ENCODE measurements around the gene LY6G6D. TPM values are rescaled to one million over a fixed set of nuclear protein-coding genes. Genes with fewer than 3 reads are reported as not detected.

LY6G6D gene
- total RNA-seq: not detected in 2 replicates

GRCh38 chr6:31715022-31715958 lies at the start of gene LY6G6D:
Gene LY6G6D (plus strand): TSS chr6:31715348. CDS start chr6:31715356, 8 bp downstream.

GRCh38 chr6:31665501-31666336 lies 49.4 kb upstream of the LY6G6D start, which contains the start of gene CSNK2B:
Gene CSNK2B (plus strand): TSS chr6:31666080. CDS start chr6:31666832, 752 bp downstream.

GRCh38 chr6:31669676-31670075 lies 45.5 kb upstream of the LY6G6D start, which contains the start of gene LY6G5B:
Gene LY6G5B (plus strand): TSS chr6:31669976. CDS start chr6:31670951, 975 bp downstream.

DNA sequence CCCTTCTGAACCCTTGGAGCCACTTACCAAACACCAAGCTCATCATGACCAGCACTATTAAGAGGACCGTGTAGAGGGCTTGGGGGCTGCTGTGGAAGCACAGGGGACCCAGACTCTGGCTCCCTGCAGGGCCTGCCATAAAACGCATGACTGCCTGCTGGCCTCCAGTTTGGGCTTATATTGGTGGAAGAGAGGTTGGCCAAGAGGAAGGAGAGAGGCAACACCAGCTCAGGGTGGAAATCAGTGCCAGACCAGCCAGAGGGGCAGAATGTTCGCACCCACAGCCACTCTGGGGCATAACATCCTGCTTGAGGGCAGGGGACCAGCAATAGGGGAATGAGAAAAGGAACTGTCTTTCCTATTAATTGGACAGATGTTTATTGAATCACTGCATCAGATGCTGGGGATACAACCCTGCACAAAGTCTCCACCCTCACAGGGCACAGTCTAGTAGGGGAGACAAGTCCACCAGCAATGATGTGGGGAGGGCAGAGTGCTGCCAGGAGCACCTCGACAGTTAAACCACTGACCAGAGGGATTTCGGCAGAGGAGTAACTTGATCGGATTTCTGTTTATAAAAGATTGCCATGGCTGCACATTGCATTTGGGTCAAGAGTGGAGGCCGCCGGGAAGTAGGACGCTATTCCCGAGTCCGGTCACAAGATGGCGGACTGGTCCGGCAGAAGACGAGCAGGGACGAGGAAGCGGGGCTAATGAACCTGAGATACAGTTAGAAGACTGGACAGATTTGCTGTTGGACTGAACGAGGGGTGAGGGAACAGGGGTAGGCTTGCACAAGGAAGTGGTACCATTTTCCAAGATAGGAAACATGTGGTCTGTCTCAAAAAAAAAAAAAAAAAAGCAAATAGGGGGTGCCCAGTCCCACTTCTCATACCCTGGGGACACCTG lies 34.7 kb upstream of the LY6G6D start, which contains the start of gene LY6G5C:
Gene LY6G5C, minus strand, starts transcription at position 842 of the 909 bp plus-strand sequence. Its CDS starts 694 bp downstream, at position 148.

GRCh38 chr6:31702819-31703716 lies 12.1 kb upstream of the LY6G6D start, which contains the start of gene ABHD16A:
Gene ABHD16A (minus strand): TSS chr6:31703324. CDS start chr6:31703281, 43 bp downstream.

DNA sequence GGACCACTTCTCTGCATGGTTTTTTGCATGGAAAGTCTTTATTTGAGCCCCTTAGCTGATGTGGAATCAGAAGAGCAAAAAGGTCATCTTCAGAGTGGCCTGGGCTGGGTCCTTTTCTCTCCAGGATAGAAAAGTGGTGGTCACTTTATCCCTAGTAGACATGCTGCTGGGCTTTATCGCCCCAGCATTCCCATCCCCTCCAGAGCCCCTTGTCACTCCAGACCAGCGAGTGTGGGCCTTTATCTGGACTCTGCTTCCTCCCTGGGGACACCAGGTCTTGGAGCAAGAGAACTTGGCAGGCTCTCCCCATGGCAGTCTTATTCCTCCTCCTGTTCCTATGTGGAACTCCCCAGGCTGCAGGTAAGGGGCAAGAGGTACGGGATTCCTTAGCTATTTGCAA lies 8.5 kb upstream of the LY6G6D start, which contains the start of gene LY6G6F:
Gene LY6G6F, plus strand, starts transcription at position 268 of the 400 bp plus-strand sequence. Its CDS starts 41 bp downstream, at position 309.

DNA sequence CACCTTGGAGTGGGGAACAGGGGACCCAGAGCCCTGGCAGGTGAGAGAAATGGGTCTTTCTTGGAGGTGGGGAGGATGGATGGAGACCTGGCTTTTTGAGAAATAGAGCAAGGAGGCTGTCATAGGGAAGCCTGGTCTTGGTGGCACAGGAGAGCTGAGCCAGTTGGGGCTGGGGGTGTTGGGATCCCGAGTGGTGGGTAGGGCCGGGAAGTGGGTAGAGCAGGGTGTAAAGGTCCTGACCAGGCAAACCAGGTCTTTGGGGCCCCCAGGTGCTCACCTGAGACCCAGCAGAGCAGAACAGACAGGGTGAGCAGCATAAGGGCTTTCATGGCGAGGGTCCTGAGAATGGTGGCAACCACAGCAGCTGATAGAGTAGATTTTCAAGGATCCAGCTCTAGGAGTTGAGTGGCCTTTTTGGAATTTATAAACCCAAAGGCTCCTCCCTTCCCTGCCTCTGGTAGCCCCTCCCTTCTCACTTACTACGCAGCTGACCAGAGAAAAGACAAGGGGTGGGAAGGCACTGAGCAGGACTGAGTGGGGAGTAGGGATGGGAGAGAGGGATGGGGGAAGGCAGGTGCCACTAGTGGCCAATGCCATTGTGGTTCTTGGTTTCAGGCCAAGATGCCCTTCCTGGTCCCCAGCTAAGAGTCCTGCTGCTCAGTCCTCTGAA lies 6.3 kb downstream of the LY6G6D start, which contains the start of gene LY6G6C:
Gene LY6G6C, minus strand, starts transcription at position 396 of the 670 bp plus-strand sequence. Its CDS starts 67 bp downstream, at position 329.

DNA sequence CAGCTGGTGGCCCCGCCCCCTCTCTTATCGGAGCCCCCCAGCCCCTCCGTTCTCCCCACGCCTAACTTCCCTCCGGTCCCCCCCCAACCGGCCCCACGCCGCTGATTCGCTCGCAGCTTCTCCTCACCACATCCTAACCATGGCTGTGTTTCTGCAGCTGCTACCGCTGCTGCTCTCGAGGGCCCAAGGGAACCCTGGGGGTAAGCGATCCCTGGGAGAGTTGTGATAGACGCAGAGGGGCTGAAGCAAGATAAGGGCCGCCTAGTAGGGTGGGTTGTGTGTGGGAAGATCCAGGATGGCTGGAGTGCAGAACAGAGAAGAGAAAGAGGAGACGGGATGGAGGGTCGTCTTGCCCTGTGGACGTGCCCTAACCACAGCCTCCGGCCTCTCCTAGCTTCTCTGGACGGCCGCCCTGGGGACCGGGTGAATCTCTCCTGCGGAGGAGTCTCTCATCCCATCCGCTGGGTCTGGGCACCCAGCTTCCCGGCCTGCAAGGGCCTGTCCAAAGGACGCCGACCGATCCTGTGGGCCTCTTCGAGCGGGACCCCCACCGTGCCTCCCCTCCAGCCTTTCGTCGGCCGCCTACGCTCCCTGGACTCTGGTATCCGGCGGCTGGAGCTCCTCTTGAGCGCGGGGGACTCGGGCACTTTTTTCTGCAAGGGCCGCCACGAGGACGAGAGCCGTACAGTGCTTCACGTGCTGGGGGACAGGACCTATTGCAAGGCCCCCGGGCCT lies 8.3 kb downstream of the LY6G6D start, which contains the start of gene MPIG6B:
Gene MPIG6B, plus strand, starts transcription at position 129 of the 735 bp plus-strand sequence. Its CDS starts 11 bp downstream, at position 140.

DNA sequence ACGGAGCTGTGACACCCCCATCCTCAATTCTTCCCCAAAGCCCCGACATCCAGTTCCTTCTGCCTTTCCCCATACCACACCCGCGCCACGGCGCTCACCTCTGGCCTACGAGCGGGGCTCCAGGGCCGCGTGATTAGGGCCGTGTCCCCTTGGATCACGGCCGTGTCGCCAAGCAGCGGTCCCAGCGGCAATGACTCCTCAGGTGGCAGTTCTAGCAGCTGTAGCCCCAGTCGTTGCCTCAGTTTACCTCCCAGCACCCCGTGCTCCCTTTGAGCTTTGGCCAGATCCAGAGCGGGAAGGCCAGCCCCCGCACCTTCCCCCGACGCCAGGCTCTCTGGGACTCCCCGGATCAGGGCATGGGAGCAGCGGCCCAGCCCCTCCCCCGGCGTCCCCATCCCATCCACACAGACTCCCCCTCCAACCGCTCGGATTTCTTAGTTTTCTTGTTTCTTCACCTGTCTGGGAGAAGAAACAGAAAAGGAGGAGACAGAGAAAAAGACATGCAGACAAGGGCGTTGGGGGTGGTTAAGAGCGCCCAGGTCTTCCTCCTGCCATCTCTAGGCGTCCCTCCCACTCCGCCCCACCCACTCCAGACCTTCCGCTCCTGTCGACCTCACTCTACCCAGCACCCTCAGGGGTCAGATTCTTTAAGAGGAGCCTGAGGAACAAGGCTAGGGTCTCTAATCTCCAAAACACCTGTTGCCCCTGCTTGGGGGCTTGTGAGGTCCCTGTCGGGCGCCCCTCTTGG lies 13.8 kb downstream of the LY6G6D start, which contains the start of gene DDAH2:
Gene DDAH2, minus strand, starts transcription at position 533 of the 748 bp plus-strand sequence. Its CDS starts 138 bp downstream, at position 395.

GRCh38 chr6:31736021-31736767 lies 21.0 kb downstream of the LY6G6D start, which contains the start of gene CLIC1:
Gene CLIC1 (minus strand): TSS chr6:31736530. CDS start chr6:31736300, 230 bp downstream.

GRCh38 chr6:31739639-31740396 lies 24.7 kb downstream of the LY6G6D start, which contains the start of gene MSH5:
Gene MSH5 (plus strand): TSS chr6:31740005. CDS start chr6:31740467, 462 bp downstream.

DNA sequence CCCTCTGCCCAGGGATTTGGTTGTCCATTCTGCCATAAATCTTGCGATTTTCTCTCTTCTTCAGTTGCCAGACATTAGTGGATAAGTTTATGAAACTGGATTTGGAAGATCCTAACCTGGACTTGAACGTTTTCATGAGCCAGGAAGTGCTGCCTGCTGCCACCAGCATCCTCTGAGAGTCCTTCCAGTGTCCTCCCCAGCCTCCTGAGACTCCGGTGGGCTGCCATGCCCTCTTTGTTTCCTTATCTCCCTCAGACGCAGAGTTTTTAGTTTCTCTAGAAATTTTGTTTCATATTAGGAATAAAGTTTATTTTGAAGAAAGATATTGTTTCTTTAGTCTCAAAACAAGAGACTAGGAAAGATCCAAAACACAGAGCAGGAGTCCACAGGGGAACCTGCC lies 47.2 kb downstream of the LY6G6D start, which contains the start of gene SAPCD1:
Gene SAPCD1, plus strand, starts transcription at position 301 of the 400 bp plus-strand sequence. CDS start 399 bp downstream, outside the sequence.

